HFFc6 (cell line): ENCODE measurements around the gene ZDHHC19. TPM values are rescaled to one million over a fixed set of nuclear protein-coding genes. Genes with fewer than 3 reads are reported as not detected.
"Not testable (repeated sequence)": the region's sequence is repeated elsewhere in the genome, so short reads cannot be mapped to it uniquely, and the experiment has no call there.

Source experiments
- DNase-seq: peaks from one replicate; pipeline ENCODE4 v3.0.0-alpha.2; 2018
- H3K27ac Mint-ChIP-seq: 2 replicates; pipeline ENCODE4 v1.8.0; 2020; ENCODE audit warnings: mild to moderate bottlenecking, mixed read lengths
- H3K27me3 Mint-ChIP-seq: 2 replicates; pipeline ENCODE4 v1.8.0; 2021; ENCODE audit warnings: mild to moderate bottlenecking, moderate library complexity, mixed read lengths; ENCODE audit not compliant: insufficient read depth
- H3K36me3 Mint-ChIP-seq: 2 replicates; pipeline ENCODE4 v1.8.0; 2021; ENCODE audit warnings: low read depth, mixed read lengths
- H3K4me1 Mint-ChIP-seq: 2 replicates; pipeline ENCODE4 v1.8.0; 2020; ENCODE audit warnings: low read depth, mixed read lengths
- H3K4me3 Mint-ChIP-seq: 2 replicates; pipeline ENCODE4 v1.8.0; 2020; ENCODE audit warnings: mild to moderate bottlenecking, moderate library complexity, mixed read lengths
- H3K9me3 Mint-ChIP-seq: 2 replicates; pipeline ENCODE4 v1.8.0; 2020; ENCODE audit warnings: mild to moderate bottlenecking, mixed read lengths
- total RNA-seq, 6 experiments: library from RNA; stranded (reverse); fragmentation: NEBNext Ultra II Directional; extraction: Animal tissue kit (Norgen Biotek cat#: 25700); gene quantifications; 2 replicates in 1 of 6; 3 replicates in 5 of 6; pipeline ENCODE4 v1.2.3, GENCODE V29; 2021
- TF ChIP-seq, protein P1 (sequence below): fragments of 200-600 bp; sonication (generic); IDR thresholded peaks from 2 replicates; pipeline ENCODE4 v1.5.0; 2021; ENCODE audit warnings: antibody characterized with exemption, mild to moderate bottlenecking

Gene ZDHHC19
- total RNA-seq, 6 experiments from 2014 or later, result not detected

DNA sequence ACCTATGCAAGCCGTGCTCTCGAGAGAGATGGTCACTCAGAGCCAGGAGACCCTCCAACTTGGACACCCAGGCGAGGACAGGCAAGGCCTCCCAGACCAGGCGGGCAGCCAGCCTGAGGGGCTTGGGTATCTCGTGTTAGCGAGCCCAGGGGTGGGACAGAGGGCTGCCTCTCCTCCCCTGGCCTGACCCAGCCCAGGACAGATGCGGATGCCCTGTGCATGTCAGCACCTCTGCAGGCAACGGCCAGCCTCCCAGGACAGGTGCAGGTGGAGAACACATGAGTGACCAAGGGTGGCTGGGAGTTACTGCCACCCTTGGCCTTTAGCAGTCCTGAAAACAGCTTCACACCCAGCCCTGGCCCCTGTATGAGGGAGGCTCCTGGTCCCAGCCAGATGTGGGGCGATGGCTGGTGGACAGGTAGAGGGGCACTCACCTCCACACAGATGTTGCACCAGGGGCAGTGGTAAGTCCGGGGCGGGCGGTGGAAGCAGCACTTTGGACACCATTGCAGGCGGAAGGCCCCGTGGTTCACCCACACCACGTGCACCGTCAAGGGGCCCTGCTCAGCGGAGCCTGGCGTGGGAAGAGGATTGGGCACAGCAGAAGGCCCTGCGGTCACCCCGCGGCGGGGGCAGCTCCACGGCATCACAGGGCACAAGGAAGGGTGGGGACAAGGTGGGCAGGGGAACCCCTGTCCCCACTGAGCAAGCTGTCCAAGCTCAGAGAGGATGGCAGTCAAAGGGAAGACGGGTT is 2.1 kb downstream of the ZDHHC19 start:
- Mint-ChIP-seq H3K36me3 (no peaks in the 10 kb centered on the region), H3K9me3 (peaks cover 4% of the 10 kb centered on the region; the same call in 1 of the 2 replicates), H3K4me1 (no peaks in the 10 kb centered on the region), H3K27ac (no peak overlapping the region), H3K27me3 (peaks cover 37% of the 10 kb centered on the region), H3K4me3 (no peak overlapping the region)
- TF ChIP-seq, protein P1, sequence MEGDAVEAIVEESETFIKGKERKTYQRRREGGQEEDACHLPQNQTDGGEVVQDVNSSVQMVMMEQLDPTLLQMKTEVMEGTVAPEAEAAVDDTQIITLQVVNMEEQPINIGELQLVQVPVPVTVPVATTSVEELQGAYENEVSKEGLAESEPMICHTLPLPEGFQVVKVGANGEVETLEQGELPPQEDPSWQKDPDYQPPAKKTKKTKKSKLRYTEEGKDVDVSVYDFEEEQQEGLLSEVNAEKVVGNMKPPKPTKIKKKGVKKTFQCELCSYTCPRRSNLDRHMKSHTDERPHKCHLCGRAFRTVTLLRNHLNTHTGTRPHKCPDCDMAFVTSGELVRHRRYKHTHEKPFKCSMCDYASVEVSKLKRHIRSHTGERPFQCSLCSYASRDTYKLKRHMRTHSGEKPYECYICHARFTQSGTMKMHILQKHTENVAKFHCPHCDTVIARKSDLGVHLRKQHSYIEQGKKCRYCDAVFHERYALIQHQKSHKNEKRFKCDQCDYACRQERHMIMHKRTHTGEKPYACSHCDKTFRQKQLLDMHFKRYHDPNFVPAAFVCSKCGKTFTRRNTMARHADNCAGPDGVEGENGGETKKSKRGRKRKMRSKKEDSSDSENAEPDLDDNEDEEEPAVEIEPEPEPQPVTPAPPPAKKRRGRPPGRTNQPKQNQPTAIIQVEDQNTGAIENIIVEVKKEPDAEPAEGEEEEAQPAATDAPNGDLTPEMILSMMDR, result no peak
- DNase-seq, result no peak

DNA sequence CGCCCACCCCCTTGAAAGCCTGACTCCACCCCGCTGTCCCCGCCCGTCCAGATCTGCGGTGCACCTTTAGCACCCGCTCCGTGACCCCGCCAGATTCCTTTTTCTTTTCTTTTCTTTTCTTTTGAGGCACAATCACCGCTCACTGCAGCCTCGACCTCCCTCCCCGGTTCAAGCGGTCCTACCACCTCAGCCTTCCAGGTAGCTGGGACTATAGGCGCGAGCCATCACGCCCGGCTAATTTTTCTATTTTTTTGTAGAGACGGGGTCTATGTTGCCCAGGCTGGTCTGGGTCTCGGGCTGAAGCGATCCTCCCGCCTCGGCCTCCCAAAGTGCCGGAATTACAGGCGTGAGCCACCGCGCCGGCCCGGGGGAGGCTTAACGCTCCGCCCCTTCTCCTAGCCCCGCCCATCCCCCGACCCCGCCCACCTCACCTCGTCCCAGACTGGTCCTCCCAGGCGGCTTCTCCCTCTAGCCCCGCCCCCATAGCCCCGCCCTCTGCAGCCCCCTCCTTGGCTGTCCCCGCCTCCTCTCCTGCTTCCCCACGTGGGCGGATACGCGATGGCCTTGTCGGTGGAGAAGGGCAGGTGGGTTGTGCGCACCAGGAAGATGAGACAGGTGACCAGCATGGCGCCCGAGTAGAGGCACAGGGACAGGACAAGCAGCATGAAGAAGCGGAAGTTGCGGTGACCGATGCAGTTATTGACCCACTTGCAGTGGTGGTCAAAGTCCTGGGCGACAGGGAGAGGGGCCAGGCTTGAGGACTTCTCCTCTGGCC is 3.2 kb downstream of the ZDHHC19 start:
- Mint-ChIP-seq H3K27me3 (peaks cover 39% of the 10 kb centered on the region), H3K9me3 (peaks cover 4% of the 10 kb centered on the region; the same call in 1 of the 2 replicates), H3K36me3 (no peaks in the 10 kb centered on the region), H3K27ac (no peak overlapping the region), H3K4me1 (no peaks in the 10 kb centered on the region), H3K4me3 (peak overlapping the region; percentile 57)
- no peak for DNase-seq
- TF ChIP-seq, protein P1, result no peak

DNA sequence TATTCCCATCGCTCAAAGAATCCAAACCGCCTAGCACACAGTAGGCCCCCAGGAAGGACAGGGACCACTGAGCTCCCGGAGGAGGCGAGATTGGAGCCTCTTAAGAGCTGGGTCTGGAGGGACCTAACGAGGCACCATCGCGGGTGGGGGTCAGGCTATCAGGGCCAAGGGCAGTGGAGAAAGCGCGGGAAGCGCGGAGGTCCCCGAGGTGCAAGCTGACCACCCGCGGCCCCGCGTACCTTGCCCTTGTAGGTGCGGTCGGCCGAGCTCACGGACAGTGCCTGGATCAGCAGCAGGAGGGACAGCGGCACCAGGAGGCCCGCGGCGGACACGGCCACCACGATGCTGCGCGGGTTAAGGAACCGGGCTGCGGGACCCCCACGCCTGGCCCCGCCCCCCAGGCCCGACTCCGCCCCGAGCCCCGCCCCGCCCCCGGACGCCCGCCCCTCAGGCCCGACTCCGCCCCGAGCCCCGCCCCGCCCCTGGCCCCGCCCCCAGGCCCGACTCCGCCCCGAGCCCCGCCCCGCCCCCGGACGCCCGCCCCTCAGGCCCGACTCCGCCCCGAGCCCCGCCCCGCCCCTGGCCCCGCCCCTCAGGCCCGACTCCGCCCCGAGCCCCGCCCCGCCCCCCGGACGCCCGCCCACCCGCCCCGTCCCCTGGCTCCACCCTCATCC is 3.9 kb downstream of the ZDHHC19 start:
- no peaks in the 10 kb centered on the region for H3K36me3 Mint-ChIP-seq
- H3K27me3 Mint-ChIP-seq, result peaks cover 39% of the 10 kb centered on the region
- no peak overlapping the region for H3K4me3 Mint-ChIP-seq
- TF ChIP-seq, protein P1, result no peak
- DNase-seq, result no peak
- H3K4me1 Mint-ChIP-seq, result peaks cover 6% of the 10 kb centered on the region
- H3K27ac Mint-ChIP-seq, result no peak overlapping the region
- H3K9me3 Mint-ChIP-seq, result peaks cover 4% of the 10 kb centered on the region; the same call in 1 of the 2 replicates

DNA sequence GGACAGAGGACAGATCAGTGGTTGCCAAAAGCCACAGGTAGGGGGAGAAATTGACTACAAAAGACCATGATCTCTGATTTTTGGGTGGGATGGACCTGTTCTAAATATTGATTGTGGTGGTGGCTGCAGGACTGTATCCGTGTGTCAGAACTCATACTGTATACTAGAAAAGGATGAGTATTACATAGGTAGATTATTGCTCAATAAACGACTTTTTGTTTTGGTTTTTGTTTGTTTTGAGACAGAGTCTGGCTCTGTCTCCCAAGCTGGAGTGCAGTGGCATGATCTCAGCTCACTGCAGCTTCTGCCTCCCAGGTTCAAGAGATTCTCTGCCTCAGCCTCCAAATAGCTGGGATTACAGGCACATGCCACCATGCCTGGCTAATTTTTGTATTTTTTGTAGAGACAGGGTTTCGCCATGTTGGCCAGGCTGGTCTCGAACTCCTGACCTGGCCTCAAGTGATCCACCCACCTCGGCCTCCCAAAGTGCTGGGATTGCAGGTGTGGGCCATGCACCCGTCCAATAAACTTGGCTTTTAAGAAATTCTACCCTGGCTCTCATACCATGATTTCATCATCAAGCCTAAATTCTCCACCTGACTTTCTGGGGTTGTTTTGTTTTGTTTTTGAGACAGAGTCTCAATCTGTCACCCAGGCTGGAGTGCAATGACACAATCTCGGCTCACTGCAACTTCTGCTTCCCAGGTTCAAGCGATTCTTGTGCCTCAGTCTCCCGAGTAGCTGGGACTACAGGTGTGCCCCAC is 5.6 kb downstream of the ZDHHC19 start:
- not testable (repeated sequence) for DNase-seq, H3K27ac Mint-ChIP-seq, H3K4me1 Mint-ChIP-seq, H3K36me3 Mint-ChIP-seq, H3K9me3 Mint-ChIP-seq, H3K4me3 Mint-ChIP-seq
- TF ChIP-seq, protein P1, result 0 out of 2 replicates have a peak, but pooled peaks have one; percentile 11
- H3K27me3 Mint-ChIP-seq, result peaks cover 33% of the 10 kb centered on the region

DNA sequence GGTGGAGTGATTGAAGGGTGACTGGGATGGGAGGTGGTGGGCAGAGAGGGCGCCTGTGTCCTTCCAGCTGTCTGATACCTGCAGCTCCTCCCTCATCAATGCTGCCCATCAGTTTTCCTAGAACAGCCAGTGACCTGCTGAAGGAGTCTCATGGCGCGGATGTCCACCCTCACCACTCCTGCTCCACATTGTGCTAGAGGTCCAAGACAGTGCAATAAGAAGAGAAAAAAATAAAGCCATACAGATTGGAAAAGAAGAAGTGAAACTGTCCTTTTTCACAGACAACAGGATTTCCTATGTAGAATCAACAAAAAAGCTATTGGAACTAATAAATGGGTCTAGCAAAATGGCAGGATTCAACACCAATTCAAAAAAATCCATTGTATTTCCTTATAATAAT is 7.4 kb downstream of the ZDHHC19 start:
- DNase-seq, result no peak
- Mint-ChIP-seq H3K27ac (no peak overlapping the region), H3K4me1 (peaks cover 8% of the 10 kb centered on the region), H3K27me3 (peaks cover 20% of the 10 kb centered on the region), H3K36me3 (no peaks in the 10 kb centered on the region), H3K4me3 (no peak overlapping the region), H3K9me3 (peaks cover 4% of the 10 kb centered on the region; the same call in 1 of the 2 replicates)
- TF ChIP-seq, protein P1, result no peak
